H1 (cell line): Measurements from ENCODE around the gene RTN3.
A peak's percentile ranks its signal among the peaks of the same experiment; 100 is the strongest.

Source experiments
- BRCA1 ChIP-seq: IDR thresholded peaks from 2 replicates; pipeline ENCODE4 v1.6.1; 2012; ENCODE audit warnings: low read depth, low read length, improper control_type of control experiment
- CEBPB ChIP-seq: IDR thresholded peaks from 2 replicates; pipeline ENCODE4 v1.6.1; 2012; ENCODE audit warnings: low read depth, low read length
- CTCF ChIP-seq, 3 experiments: IDR thresholded peaks; 1 replicate in 2 of 3; 2 replicates in 1 of 3; pipeline versions ENCODE4 v1.5.1 to v1.6.1; 2011; ENCODE audit warnings: low read length in 3 of 3, mild to moderate bottlenecking in 3 of 3, inconsistent platforms in 2 of 3, low read depth in 1 of 3, moderate library complexity in 1 of 3; ENCODE audit not compliant: insufficient read depth in 1 of 3; ENCODE audit errors: control extremely low read depth in 1 of 3
- JUN ChIP-seq: IDR thresholded peaks from 2 replicates; pipeline ENCODE4 v1.6.1; 2011; ENCODE audit warnings: low read depth, mild to moderate bottlenecking, improper control_type of control experiment, low read length
- KDM4A ChIP-seq: IDR thresholded peaks from one replicate; pipeline ENCODE4 v1.7.1; 2012; ENCODE audit warnings: low read depth, mild to moderate bottlenecking, moderate library complexity, low read length, inconsistent platforms; ENCODE audit not compliant: severe bottlenecking
- MAX ChIP-seq: IDR thresholded peaks from 2 replicates; pipeline ENCODE4 v1.6.1; 2012; ENCODE audit warnings: inconsistent platforms
- POLR2A ChIP-seq, 2 experiments: IDR thresholded peaks; 1 replicate in 1 of 2; 2 replicates in 1 of 2; pipeline ENCODE4 v1.6.1; 2011; ENCODE audit warnings: low read depth in 2 of 2, low read length in 2 of 2, mild to moderate bottlenecking in 2 of 2; ENCODE audit errors: control extremely low read depth in 1 of 2
- POLR2AphosphoS5 ChIP-seq: IDR thresholded peaks from 2 replicates; pipeline ENCODE4 v1.6.1; 2011; ENCODE audit warnings: low read depth, low read length
- RAD21 ChIP-seq, 2 experiments: IDR thresholded peaks in 1 of 2; conservative IDR thresholded peaks in 1 of 2; 2 replicates each; pipeline ENCODE4 v1.6.1; 2011; ENCODE audit warnings: low read depth in 2 of 2, low read length in 2 of 2, improper control_type of control experiment in 1 of 2, inconsistent platforms in 1 of 2, mild to moderate bottlenecking in 1 of 2, moderate library complexity in 1 of 2
- SP4 ChIP-seq: IDR thresholded peaks from 2 replicates; pipeline ENCODE4 v1.6.1; 2012; ENCODE audit warnings: low read length, inconsistent platforms
- TF ChIP-seq, protein P1 (sequence below): IDR thresholded peaks from 2 replicates; pipeline ENCODE4 v1.6.1; 2012; ENCODE audit warnings: low read length, inconsistent platforms

DNA sequence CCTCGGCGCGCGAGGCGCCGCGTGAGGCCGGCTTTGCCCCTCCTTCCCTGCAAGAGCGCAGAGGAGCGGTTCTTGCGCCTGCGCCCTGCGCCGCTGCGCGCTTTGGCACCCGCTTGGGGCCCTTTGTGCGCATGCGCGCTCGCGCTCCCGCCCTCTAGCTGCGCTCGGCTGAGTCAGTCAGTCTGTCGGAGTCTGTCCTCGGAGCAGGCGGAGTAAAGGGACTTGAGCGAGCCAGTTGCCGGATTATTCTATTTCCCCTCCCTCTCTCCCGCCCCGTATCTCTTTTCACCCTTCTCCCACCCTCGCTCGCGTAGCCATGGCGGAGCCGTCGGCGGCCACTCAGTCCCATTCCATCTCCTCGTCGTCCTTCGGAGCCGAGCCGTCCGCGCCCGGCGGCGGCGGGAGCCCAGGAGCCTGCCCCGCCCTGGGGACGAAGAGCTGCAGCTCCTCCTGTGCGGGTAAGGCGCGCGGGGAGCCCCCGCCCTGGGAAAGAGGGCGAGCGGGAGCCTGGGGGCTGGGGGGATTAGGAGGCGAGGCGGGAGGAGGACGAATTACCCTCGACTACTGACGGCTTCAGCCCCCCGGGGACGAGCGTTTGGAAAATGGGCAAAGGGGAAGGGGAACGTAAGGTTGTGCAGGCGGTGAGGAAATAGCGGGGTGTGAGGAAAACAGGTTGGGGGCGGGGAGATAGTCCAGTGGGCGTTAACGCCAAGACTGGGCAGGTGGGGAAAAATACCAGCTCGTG lies at the start of gene RTN3:
- TF ChIP-seq BRCA1 (no peak), CTCF (IDR thresholded peaks at IDR 0.05; ENCODE audit: control extremely low read depth in 1 of 3, insufficient read depth in 1 of 3, low read depth in 1 of 3, low read length in 3 of 3) (no peak; a peak in 1 of 4 replicates), POLR2AphosphoS5 (peak; percentile 86), SP4 (no peak), MAX (peak; percentile 52), KDM4A (peak; percentile 42), POLR2A (IDR thresholded peaks at IDR 0.05; ENCODE audit: control extremely low read depth in 1 of 2, low read depth in 2 of 2, low read length in 2 of 2) (peak; percentile 80 to 92), JUN (no peak), CEBPB (no peak), RAD21 (IDR thresholded peaks at IDR 0.05 in 1 of 2, conservative IDR thresholded peaks at IDR 0.05 in 1 of 2; ENCODE audit: low read depth in 2 of 2, low read length in 2 of 2) (no peak)
- TF ChIP-seq, protein P1, sequence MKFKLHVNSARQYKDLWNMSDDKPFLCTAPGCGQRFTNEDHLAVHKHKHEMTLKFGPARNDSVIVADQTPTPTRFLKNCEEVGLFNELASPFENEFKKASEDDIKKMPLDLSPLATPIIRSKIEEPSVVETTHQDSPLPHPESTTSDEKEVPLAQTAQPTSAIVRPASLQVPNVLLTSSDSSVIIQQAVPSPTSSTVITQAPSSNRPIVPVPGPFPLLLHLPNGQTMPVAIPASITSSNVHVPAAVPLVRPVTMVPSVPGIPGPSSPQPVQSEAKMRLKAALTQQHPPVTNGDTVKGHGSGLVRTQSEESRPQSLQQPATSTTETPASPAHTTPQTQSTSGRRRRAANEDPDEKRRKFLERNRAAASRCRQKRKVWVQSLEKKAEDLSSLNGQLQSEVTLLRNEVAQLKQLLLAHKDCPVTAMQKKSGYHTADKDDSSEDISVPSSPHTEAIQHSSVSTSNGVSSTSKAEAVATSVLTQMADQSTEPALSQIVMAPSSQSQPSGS: no peak
